ENCODE data around the gene RALGAPA2.

Gene RALGAPA2

DNA sequence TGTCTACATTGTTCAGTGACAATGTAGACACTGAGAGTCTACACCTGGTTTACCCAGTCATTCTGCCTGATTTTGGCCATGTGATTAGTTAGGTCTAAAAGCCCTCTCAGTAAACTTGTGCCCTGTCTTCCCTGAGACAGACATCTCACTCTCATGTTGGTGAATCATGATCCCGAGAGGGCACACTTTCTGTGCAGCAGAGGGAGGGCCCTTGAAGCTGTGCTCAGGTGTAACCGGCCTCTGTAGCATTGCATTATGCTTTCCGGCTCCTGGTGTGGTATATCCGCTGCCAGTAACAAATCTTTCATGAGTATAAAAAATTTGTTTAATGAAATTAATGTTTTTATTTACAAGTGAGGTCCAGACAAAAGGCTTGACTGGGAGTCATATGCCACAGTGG is 85.0 kb downstream of the RALGAPA2 start:
- DNase-seq, result no peak

DNA sequence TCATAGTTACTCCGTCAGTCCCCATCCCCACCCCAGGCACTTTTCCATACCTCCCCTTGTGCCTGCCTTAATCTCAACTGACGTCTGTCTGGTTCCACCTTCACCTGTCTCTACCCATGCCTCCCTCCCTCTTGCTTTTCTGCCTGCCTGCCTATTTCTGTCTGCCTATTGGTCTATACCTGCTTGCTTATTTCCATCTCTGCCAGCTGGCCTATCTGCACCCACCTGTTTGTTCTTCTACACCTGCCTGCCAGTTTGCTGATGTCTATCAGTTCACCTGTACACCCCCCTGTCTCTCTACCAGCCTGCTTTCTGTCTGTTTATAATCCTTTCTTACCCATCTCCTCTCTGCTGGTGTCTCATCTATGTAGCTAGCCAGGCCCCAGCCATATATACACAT is 87.5 kb downstream of the RALGAPA2 start:
- DNase-seq, result no peak

DNA sequence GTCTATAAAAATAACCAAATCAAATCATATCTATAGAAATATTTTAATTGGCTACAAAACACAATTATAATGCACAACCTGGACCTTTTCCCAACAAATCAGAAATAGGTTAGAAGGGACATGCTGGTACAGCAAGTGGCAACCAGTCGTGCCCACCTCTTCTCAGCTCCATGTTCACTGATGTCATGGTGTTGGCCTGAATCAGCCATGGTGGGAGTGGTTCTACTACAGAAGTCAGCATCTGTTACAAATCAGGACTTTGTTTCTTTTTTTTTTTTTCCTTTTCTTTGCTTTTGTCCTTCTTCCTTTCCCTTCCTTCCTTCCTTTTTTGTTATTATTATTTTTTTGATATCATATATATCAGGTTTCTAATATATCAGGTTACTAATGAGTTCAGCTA is 91.2 kb downstream of the RALGAPA2 start:
- no peak for DNase-seq

DNA sequence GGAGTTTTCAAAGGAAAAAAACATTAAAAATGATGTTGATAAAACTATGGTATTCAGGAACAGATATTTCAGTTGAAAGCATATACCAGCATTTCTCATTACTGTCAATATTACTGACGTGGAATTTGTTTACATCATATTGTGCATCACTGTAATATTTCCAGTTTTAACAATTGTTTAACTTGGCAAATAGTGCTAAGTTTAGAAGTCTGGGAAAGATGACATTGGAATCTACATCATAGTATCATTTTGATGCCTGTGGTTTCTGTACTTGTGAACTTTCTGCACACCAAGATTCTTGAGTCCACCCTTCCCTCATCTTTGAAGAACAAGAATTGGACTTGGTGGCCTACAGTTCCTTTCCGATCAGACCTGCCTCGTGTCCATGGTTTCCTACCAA is 98.1 kb downstream of the RALGAPA2 start:
- no peak for DNase-seq

DNA sequence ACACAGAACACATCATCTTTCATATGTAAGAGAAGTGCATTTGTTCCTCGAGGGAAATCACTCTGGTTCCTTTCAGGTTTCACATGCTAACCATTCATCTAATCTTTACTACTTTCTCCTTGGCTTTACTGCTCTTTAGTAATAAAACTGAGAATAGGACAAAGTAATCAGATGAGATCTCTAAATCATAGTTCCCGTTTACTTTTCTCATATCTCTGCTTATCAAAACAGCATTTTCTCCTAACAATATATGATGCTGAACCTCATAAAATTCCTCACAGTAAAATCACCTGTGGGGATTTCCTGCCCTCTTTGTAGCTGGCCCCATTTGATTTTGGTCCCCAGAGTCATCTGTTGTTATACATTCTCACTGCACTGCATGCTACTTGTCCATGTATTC is 100.2 kb downstream of the RALGAPA2 start:
- no peak for DNase-seq

DNA sequence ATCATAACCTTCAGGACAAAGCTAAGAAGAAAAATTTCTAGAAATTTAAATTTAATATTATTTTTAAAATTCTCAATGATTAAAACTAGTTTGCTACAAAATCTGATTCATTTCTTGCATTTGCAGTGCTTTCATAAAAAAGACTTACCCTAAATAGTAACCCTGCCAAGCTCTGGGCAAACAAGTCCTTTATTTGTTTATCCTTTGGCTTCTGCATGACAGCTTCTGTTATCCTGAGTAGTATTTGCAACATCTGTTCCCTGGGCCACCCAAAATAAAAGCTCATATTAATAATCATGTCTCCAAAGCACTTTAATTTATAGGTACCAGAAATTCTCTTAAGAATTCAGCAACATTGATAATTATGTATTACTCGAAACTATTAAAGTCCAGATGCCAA is 101.3 kb downstream of the RALGAPA2 start:
- DNase-seq, result no peak

DNA sequence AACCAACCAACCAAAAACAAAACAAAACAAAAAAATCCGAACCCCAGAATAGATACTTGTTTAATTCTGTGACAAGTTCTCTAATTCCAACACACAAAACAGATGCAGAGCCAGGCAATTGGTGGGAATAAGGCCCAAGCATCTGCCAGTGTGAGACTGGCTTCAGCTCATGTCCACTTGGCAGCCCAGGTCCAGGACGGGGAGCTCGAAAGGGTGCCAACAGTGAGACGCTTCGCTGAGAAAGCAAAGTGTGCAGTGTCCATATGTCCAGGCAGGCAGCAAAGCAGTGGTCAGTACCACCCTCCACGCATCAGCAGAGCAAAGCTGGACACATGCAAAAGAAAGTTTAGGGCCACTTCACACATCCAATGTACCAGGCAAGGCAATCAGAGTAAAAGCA is 102.9 kb downstream of the RALGAPA2 start:
- DNase-seq, result no peak

DNA sequence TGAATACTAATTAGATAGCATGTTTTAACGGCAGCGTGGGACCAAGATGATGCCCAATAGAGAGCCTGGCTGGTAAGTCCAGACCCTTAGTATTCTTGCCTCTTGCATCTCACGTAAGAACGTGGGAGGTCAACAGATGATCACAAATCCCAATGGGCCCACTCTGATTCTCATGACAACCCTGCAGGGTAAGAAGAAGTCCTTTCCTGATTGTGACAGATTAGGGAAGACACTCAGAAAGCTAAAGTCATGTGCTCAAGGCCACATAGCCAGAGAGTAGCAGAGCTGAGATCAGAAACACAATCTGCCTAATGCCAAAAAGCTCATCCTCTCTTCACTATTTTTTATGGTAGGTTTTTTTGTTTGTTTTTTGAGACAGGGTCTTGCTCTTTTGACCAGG is 103.8 kb downstream of the RALGAPA2 start:
- no peak for DNase-seq

DNA sequence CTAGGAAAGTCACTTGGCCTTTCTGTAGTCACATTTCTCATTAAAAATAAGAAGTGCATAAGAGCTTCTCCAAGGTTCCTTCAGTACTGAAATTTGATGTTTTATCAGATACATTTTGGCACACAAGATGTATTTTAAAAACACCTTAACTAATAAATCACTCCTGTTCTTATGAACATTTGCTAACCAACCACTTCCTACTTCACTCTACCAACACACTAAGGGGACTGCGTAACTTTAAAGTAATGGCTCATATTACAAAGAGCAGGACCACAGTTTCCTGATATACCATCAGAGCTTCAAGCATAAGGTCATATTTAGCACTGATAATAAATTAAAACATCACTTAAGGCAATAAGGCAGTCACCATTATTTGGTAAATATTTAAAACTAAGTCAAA is 104.4 kb downstream of the RALGAPA2 start:
- DNase-seq, result no peak

DNA sequence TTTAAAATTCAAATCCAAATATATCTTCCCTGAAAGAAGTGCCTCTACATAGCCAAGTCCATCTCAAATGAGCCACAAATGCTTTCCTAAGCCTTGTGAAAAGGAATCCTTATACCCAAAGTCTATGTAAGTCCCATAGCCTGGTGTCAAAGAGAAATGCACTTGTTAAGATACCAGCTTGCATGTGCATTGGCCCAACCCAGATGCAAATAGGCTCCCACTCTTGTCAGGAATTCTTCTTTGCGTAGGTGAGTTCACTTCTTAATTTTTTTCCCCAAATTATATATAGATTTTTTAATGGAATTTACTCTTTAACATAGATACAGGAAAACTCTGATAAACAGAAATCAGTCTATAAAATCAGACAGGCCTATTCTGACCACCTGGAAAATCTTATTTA is 105.6 kb downstream of the RALGAPA2 start:
- DNase-seq, result no peak

DNA sequence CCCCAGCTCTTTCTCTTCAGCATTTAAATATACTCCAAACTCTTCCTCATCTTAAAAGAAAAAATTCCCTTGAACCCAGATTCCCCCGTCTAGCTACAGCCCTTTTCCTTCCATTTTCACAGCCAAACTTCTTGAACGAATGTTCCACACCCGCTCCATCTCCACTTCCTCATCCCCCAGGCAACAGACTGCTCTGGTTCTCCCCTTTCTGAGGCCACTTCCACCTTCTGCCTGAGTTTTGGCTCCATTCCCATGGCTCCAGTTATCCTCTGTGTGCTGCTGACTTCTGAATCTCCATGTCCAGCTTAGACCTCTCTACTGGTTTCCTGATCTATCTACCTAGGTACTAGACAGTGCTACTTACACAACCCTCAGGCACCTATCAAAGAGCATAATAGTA is 106.4 kb downstream of the RALGAPA2 start:
- DNase-seq, result no peak

DNA sequence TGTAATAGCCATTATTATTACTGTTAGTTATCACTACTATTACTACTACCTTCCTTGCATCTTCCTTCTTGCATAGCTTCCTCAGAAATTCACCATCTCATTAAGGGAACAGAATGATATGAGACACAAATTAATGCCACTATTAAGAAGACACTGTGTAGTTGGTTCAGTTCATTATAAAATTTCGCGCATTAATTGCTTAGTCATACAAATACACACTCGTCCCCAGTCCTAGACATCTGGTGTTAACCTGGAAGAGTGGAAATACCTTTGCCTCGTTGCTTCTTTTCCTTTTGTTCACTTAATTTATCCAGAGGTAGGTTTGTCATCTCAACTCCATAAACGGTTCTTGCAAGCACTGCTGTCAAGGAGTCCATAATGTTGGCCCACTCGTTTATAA is 107.5 kb downstream of the RALGAPA2 start:
- DNase-seq, result no peak

DNA sequence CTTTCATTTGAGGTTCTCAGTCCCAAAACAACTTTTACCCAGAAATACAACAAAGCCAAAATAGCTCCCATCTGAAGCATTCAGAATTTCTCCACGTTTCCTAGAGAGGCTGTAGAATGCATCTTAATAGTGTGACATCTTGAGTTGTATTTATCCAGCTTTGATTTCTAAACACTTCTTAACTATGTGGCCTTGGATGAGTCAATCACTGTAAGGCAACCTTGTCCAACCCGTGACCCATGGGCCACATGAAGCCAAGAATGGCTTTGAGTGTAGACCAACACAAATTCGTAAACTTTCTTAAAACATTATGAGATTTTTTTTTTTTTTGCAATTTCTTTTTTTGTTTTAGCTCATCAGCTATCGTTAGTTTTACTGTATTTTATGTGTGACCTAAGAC is 108.1 kb downstream of the RALGAPA2 start:
- DNase-seq, result no peak

DNA sequence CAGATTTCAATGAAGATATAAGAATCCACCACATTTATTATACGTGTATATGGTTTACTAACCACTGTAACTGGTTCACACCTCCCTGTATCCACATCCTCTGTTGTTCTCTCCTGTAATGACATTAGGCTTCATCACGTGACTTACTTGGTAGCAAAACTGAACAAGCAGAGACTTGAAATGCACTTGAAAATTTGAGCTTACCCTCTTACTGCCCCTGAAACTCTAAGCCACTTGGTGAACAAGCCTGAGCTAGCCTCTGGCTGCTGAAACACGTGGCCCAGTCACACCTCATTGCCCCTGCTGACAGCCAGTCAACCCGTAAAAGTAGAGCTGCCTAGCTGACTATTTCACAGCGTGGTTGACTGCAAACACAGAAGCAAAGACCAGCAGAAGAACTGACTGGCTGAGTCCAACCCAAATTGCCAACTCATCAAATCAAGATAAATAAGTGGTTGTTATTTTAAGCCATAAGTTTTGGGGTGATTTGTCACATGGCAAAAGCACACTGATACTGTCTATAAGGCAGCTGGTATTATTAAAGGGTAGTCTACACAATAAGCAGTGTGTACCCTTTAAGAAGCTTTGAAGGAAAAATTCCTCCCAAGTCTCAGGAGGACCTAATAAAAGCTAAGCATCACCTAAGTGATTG is 109.0 kb downstream of the RALGAPA2 start:
- DNase-seq, result peak; percentile 53

DNA sequence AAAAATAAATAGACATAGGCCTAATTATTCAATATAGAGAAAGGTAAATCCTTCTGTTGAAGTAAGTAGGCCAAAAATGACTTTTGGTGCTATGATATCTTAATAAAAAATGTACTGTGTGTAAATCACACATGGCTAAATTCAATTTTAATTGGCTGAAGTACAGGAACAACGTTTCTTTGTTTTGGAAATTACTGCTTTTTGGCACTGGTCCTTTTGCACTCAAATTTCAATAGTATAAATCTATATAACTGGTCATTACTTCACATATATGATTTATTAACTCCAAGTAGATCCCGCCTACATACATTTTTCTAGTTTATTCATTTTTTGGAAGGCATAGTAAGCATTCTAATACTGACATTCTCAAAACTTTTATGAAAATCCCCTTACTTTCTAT is 114.5 kb downstream of the RALGAPA2 start:
- DNase-seq, result no peak

DNA sequence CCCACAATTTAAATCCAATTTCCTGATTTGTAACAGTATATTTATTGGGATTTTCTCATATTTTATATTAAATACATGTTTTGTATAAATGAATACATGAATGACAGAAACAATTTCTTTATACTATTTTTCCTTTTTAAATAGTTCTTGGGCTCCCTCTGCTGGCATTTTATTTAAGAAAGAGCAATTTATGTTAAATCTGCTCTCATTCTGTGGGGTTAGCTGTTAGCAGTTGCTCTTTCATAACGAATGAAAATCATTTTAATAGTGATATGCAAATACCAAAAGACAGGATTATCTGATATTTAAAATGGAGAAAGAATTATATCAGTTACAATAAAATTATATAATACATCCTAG is 118.3 kb downstream of the RALGAPA2 start:
- DNase-seq, result peak; percentile 12

DNA sequence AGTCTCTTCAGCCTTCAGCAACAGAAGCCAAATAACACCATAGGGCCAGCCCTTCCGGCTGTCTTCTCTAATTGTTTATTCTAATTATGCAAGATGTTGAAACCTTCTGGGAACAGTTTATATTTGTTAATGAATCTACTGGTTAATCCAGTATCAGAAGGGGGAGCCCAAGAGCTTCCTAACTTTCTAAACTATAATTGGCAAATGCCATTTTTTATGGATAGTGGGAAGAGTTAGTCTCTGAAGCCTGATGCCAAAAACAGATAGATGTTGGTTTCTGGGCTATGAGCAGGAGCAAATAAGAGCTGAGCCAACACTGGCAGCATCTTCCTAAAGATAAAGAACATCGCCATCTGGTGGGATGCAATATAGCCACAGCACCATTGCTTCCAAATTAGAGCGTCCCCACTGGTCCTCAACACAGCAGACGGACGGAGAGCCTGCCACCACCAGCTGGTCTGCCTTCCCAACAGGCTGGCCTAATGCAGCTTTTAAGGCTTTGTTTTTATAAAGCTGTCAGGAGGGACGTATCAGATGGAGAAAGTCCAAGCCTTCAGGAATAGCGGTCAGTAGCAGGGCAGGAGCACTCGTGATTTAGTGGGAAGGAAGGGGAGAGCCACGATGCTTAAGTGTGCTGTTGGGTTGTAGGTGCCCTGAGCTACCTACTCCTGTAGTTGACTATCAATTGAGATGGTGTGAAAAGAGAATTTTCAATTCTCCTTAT is 118.8 kb downstream of the RALGAPA2 start:
- DNase-seq, result no peak

DNA sequence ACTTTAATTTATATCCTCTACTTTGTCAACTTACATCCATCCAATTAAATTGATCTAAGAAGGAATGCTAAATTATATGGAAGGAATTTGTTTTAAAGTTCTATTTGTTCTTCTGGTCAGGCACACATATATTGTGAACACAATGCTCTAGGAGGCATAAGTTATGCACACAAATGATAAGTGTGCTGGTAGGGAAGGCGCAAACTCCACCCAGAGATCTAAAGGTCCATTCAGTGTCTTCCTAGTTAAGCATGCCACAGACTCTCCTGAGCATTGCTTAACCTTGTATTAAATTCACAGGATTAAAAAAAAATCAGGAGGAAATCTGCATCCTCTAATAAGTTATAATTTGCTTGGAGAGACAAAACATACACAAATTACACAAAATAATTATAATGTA is 127.3 kb downstream of the RALGAPA2 start:
- no peak for DNase-seq

DNA sequence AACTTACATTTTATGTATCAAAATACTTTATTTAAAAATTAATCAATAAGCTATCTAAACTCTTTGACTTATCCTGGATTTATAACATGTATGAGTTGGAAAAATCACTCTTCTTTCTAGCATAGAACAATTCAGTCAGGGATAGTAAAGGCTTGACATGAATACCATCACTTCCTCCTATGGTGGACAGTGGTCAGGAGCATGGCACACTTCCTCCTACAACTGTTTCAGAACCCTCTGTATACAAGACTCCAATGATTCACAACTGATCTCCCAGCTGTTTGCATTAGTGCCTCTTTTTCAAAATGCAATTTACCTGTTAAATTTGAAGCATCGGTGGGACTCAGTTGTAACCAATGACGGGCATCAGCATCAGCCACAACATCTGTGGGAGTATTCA is 129.7 kb downstream of the RALGAPA2 start:
- no peak for DNase-seq

DNA sequence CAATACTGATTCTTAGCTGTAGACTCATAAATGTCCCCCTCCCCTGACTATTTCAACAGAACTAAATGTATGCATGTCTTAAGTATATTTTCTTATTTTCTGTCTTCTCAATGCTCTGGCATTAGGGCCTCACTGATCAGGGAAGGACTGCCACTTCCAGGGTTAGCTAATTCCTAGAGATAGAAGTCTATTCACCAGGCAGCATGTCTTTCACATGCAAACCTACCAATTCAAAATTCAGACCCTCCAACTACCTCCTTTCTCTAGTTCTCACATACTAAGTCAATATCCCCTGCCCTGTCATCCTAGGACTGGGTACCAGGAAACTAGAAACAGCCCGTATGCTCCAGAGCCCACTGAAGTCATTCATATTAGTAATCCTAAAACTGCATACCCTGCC is 132.3 kb downstream of the RALGAPA2 start:
- DNase-seq, result no peak

DNA sequence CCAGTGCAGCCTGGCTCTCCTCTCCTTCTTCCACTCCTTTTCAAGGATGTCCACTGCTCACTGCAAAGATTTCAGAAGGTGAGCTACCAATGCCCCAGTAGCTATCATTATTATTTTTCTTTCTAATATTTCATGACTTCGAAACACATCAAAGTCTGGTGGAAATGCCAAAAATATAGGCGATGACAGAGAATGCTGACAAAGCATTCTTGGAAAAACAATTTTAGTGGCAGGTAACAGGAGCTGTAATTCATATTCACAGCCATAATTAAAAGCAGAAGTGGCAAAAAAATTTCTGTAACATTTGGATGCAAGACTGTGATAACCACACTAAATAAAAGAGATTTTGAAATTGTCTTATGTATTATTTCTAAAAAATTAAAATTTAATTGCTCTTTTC is 133.6 kb downstream of the RALGAPA2 start:
- no peak for DNase-seq

DNA sequence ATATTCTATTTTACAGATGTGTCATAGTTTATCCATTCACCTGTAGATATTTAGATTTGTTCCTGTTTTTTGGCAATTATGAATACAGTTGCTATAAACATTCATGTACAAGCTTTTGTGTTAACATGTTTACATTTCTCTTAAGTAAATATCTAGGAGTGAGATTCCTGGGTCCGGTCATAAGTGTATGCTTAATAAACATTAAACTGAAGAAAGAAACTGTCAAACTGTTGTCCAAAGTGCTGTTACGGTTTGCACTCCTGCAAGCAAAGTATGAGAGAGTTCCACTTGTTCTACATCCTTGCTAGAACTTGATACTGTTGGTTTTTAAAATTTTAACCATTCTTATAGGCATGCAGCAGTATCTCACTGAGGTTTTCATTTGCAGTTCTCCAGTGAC is 138.6 kb downstream of the RALGAPA2 start:
- DNase-seq, result no peak

DNA sequence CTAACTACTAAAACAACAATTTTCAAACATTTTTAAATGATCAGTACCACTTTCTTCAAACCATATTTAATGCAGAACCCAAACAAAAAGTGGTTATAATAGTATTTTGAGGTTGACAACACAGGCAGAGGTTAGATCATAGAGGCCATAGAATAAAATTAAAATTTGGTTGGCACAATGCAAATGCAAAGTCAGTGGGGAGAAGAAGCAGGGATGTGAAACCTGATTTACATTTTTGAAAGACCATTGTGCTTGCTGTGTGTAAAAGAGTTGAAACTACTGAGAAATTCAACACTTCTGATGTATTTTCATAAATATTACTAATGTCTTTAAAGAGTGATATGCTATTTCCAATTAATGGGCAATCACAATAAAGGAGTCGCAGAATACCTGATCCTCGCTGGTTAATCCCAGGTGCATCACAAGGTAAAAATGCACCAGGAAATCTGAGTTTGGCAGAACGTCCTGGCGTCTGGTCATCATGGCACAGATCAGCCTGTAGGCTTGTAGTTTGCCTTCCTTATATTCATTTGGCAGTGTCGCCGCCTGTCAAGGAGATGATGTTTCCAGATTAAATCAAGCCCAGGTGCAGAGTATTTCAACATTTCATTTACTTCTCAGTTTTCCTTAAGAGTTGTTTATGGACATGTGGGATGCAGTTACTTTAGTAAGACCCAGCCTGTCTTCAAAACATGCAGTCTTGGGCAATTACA is 141.2 kb downstream of the RALGAPA2 start:
- DNase-seq, result no peak

DNA sequence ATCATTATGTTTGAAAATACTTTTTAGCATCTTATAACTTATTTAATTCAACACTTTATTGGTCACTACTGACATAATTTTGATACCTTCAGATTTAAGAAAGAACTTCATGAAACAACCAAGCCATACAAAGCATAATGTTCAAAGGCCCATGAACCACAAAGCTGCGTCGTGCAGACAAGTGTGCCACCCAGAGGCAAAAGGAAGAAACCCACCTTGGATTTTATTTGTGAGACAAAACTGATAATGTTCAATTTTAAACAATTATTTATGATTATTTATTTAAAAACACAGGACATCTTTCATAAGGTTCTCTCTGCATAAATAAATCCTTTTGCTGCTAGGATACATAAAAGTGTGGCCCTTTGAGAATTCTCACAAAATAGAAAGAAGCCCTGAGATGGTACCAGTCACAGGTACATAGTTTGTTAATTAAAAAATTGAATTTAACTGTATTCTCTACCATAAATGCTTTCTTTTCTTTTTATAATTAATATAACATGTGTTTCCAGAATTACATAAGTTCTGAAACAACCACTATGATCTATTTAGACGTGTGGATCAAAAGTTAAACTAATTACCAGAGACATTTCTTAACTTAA is 143.7 kb downstream of the RALGAPA2 start:
- peak; percentile 37 for DNase-seq

Measured in CD4-positive, alpha-beta T cell treated with Interleukin-17A for 1 hour (primary cell).